HepG2 (cell line): ENCODE results near the gene ZNF764. TPM values are rescaled to one million over a fixed set of nuclear protein-coding genes. Genes with fewer than 3 reads are reported as not detected.

Experiments used
- KDM5B ChIP-seq: sonication (generic); formaldehyde crosslinking; IDR thresholded peaks from 2 replicates; pipeline ENCODE4 v1.4.0; 2020; ENCODE audit warnings: missing genetic modification reagents, mild to moderate bottlenecking, borderline replicate concordance
- MAX ChIP-seq: IDR thresholded peaks from 2 replicates; pipeline ENCODE4 v1.6.1; 2012; ENCODE audit warnings: inconsistent platforms
- MBNL3 ChIP-seq: fragments of 250-450 bp; sonication (Bioruptor Pico); conservative IDR thresholded peaks from 2 replicates; pipeline ENCODE4 v1.8.0; 2022; ENCODE audit warnings: mild to moderate bottlenecking, inconsistent platforms
- MYC ChIP-seq: sonication (generic); formaldehyde crosslinking; IDR thresholded peaks from 2 replicates; pipeline ENCODE4 v1.9.0; 2021; ENCODE audit warnings: missing genetic modification reagents, borderline replicate concordance
- NFATC3 ChIP-seq: sonication (generic); formaldehyde crosslinking; IDR thresholded peaks from 2 replicates; pipeline ENCODE4 v1.5.1; 2020; ENCODE audit warnings: mild to moderate bottlenecking, missing genetic modification reagents
- PHF20 ChIP-seq: sonication (generic); formaldehyde crosslinking; IDR thresholded peaks from 2 replicates; pipeline ENCODE4 v1.5.0; 2020; ENCODE audit warnings: mild to moderate bottlenecking, missing genetic modification reagents
- PLSCR1 ChIP-seq: sonication (generic); formaldehyde crosslinking; IDR thresholded peaks from 2 replicates; pipeline ENCODE4 v1.5.0; 2020; ENCODE audit warnings: missing genetic modification reagents, mild to moderate bottlenecking, borderline replicate concordance
- RBM39 ChIP-seq: fragments of 200-400 bp; formaldehyde crosslinking; IDR thresholded peaks from one replicate; pipeline ENCODE4 v1.6.1; 2018; ENCODE audit warnings: antibody characterized with exemption, mild to moderate bottlenecking, low read depth, low read length; ENCODE audit not compliant: poor library complexity, severe bottlenecking
- RORA ChIP-seq: sonication (generic); formaldehyde crosslinking; IDR thresholded peaks from 2 replicates; pipeline ENCODE4 v1.5.0; 2020; ENCODE audit warnings: mild to moderate bottlenecking, missing genetic modification reagents, moderate library complexity
- SCMH1 ChIP-seq: sonication (generic); formaldehyde crosslinking; IDR thresholded peaks from 2 replicates; pipeline ENCODE4 v1.9.0; 2021; ENCODE audit warnings: missing genetic modification reagents, mild to moderate bottlenecking, borderline replicate concordance
- SMARCC2 ChIP-seq: fragments of 450-650 bp; IDR thresholded peaks from 2 replicates; pipeline ENCODE4 v1.6.1; 2017; ENCODE audit warnings: antibody characterized with exemption, mild to moderate bottlenecking
- SP2 ChIP-seq: sonication (generic); formaldehyde crosslinking; IDR thresholded peaks from 2 replicates; pipeline ENCODE4 v1.5.1; 2020; ENCODE audit warnings: mild to moderate bottlenecking, missing genetic modification reagents
- TSC22D2 ChIP-seq: sonication (generic); formaldehyde crosslinking; IDR thresholded peaks from 2 replicates; pipeline ENCODE4 v1.5.1; 2020; ENCODE audit warnings: missing genetic modification reagents, mild to moderate bottlenecking, borderline replicate concordance
- ZNF264 ChIP-seq: sonication (generic); formaldehyde crosslinking; IDR thresholded peaks from 2 replicates; pipeline ENCODE4 v1.4.0; 2020; ENCODE audit warnings: missing genetic modification reagents
- ZNF343 ChIP-seq: sonication (generic); formaldehyde crosslinking; IDR thresholded peaks from 2 replicates; pipeline ENCODE4 v1.4.0; 2020; ENCODE audit warnings: mild to moderate bottlenecking, missing genetic modification reagents
- ZNF777 ChIP-seq: sonication (generic); formaldehyde crosslinking; IDR thresholded peaks from 2 replicates; pipeline ENCODE4 v1.4.0; 2020; ENCODE audit warnings: missing genetic modification reagents
- polyA plus RNA-seq, 8 experiments: library from polyadenylated mRNA; depleted of rRNA in 3 of 8; stranded (reverse) in 7 of 8; unstranded in 1 of 8; fragments of >200 nt; fragmentation: Illumina TruSeq in 4 of 8; extraction: Trizol in 4 of 8; gene quantifications; 2 replicates each; pipeline versions ENCODE4 v1.2.1 to v1.2.3, GENCODE V29; 2011 to 2016; ENCODE audit warnings: low read depth in 4 of 8, missing spikeins in 1 of 8, mixed read lengths in 1 of 8; ENCODE audit not compliant: insufficient read depth in 1 of 8
- total RNA-seq, 5 experiments: library from RNA; depleted of rRNA; stranded (reverse); fragments of >200 nt; fragmentation: Illumina TruSeq; extraction: Trizol; gene quantifications; 2 replicates each; pipeline ENCODE4 v1.2.3, GENCODE V29; 2016; ENCODE audit warnings: low read depth in 1 of 5
- TF ChIP-seq, protein P1 (sequence below): sonication (generic); formaldehyde crosslinking; IDR thresholded peaks from 2 replicates; pipeline ENCODE4 v1.5.1; 2020; ENCODE audit warnings: missing genetic modification reagents, mild to moderate bottlenecking, borderline replicate concordance
- TF ChIP-seq, protein P2 (sequence below): sonication (generic); formaldehyde crosslinking; IDR thresholded peaks from 2 replicates; pipeline ENCODE4 v1.4.0; 2020; ENCODE audit warnings: mild to moderate bottlenecking, missing genetic modification reagents

ZNF764 gene
- total and polyA plus RNA-seq, 2 of the 13 experiments (the other 11 are each of a cell fraction or from before 2014, with no cell fraction given): 4.1 to 9.1 TPM

DNA sequence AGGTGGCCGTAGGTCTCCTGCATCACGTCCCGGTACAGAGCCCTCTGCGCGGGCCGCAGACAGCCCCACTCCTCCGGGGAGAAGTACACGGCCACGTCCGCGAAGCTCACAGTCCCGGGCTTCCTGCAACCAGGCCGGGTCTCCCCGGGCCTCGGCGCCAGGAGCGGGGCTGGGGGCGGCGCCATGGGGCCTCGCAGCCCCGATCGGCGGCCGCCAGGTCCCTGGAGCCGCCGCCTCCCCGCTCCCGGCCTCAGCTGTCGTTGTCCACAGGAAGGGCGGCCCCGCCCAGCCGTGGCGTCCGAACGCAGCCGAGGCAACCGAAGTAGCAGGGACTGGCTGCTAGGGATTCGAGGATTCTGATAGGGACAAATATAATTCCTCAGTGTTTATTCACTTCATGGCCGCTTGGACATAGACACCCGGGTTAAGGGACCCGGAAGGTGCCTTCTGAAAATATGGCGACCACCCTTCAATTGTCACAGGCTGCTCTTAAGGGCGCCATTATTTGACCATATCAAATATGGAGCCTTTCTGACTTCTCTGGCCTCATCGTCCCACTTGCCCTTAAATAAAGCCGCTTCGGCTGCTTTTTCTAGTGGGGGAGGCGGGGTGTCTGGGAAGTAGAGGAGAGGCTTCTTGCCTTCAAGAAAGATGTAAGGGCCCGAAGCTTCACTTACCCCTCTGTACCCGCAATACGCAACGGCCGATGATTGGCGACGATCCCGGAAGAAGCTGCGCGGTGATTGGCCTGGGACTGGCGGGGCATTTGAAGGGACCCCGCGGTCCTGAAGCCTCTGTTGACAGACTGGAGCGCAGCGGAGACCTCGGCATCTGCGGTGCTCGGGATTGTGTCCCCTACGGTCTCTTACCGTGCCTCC lies 13.5 kb upstream of the ZNF764 start, which contains the start of gene ZNF688 (continued):
- TF ChIP-seq, protein P1, sequence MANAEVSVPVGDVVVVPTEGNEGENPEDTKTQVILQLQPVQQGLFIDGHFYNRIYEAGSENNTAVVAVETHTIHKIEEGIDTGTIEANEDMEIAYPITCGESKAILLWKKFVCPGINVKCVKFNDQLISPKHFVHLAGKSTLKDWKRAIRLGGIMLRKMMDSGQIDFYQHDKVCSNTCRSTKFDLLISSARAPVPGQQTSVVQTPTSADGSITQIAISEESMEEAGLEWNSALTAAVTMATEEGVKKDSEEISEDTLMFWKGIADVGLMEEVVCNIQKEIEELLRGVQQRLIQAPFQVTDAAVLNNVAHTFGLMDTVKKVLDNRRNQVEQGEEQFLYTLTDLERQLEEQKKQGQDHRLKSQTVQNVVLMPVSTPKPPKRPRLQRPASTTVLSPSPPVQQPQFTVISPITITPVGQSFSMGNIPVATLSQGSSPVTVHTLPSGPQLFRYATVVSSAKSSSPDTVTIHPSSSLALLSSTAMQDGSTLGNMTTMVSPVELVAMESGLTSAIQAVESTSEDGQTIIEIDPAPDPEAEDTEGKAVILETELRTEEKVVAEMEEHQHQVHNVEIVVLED (CRISPR knock-in tag): peak; percentile 85
- TF ChIP-seq KDM5B (CRISPR knock-in tag): no peak; the same call in 1 of the 2 replicates
- no peak for TF ChIP-seq RORA (CRISPR knock-in tag)
- peak; percentile 60; the same call in 1 of the 2 replicates for TF ChIP-seq ZNF264 (CRISPR knock-in tag)
- no peak for TF ChIP-seq SMARCC2
- peak; percentile 59; the same call in 1 of the 2 replicates for TF ChIP-seq ZNF777 (CRISPR knock-in tag)
- peak; percentile 71 for TF ChIP-seq PHF20 (CRISPR knock-in tag)
- TF ChIP-seq SCMH1 (CRISPR knock-in tag): no peak
- TF ChIP-seq MYC (CRISPR knock-in tag): peak; percentile 59; the same call in 1 of the 2 replicates
- peak; percentile 85 for TF ChIP-seq MAX
- TF ChIP-seq, protein P2, sequence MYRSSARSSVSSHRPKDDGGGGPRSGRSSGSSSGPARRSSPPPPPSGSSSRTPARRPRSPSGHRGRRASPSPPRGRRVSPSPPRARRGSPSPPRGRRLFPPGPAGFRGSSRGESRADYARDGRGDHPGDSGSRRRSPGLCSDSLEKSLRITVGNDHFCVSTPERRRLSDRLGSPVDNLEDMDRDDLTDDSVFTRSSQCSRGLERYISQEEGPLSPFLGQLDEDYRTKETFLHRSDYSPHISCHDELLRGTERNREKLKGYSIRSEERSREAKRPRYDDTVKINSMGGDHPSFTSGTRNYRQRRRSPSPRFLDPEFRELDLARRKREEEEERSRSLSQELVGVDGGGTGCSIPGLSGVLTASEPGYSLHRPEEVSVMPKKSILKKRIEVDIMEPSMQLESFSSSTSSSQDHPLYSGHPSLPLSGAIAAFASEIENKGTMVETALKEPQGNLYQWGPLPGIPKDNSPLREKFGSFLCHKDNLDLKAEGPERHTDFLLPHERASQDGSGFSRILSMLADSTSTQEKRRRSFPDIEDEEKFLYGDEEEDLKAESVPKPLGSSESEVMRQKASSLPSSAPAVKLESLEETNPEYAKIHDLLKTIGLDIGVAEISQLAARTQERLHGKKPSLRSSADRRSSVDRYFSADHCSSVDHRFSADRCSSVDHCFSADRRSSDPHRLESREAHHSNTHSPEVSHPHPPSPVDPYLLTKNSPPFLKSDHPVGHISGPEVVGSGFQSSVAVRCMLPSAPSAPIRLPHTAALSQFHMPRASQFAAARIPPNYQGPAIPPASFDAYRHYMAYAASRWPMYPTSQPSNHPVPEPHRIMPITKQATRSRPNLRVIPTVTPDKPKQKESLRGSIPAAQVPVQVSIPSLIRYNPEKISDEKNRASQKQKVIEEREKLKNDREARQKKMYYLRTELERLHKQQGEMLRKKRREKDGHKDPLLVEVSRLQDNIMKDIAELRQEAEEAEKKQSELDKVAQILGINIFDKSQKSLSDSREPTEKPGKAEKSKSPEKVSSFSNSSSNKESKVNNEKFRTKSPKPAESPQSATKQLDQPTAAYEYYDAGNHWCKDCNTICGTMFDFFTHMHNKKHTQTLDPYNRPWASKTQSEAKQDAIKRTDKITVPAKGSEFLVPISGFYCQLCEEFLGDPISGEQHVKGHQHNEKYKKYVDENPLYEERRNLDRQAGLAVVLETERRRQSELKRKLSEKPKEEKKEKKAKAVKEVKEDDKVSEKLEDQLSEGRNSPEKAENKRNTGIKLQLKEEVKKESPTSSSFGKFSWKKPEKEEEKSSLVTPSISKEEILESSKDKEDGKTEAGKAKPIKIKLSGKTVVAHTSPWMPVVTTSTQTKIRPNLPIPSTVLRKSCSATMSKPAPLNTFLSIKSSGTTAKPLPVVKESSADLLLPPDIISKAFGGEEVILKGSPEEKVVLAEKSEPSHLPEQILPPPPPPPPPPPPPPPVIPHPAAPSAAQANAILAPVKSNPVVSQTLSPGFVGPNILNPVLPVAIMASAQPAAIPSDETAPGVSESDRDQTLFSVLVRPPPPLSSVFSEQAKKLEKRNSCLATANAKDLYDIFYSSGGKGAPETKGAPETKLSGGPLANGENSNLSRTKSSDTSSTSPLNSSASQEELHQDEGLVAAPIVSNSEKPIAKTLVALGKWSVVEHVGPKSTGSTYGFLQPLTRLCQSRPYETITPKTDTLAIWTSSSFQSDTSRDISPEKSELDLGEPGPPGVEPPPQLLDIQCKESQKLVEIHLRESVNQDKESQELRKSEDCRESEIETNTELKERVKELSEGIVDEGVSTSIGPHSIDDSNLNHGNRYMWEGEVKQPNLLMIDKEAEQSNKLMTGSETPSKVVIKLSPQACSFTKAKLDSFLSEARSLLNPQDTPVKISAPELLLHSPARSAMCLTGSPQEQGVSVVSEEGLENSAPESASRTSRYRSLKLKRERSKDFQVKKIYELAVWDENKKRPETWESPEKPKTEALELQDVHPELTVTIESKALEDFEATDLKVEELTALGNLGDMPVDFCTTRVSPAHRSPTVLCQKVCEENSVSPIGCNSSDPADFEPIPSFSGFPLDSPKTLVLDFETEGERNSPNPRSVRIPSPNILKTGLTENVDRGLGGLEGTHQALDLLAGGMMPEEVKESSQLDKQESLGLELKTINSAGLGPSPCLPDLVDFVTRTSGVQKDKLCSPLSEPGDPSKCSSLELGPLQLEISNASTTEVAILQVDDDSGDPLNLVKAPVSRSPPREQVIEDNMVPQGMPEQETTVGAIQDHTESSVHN (CRISPR knock-in tag): no peak
- peak; percentile 21; the same call in 1 of the 2 replicates for TF ChIP-seq TSC22D2 (CRISPR knock-in tag)
- TF ChIP-seq ZNF343 (CRISPR knock-in tag): no peak
- TF ChIP-seq RBM39: no peak
- no peak for TF ChIP-seq MBNL3 (CRISPR knock-in tag)
- no peak for TF ChIP-seq PLSCR1 (CRISPR knock-in tag)
- no peak for TF ChIP-seq NFATC3
- TF ChIP-seq SP2 (CRISPR knock-in tag): peak; percentile 50; the same call in 1 of the 2 replicates
